SU-DHL-6 (cell line): ENCODE data around the gene ROS1.

ENCODE experiments used
- CTCF ChIP-seq: fragments of 200-600 bp; sonication (generic); IDR thresholded peaks from one replicate; pipeline ENCODE4 v1.5.1; 2017; ENCODE audit warnings: antibody characterized with exemption, mild to moderate bottlenecking, low read length, moderate library complexity; ENCODE audit not compliant: insufficient read depth, poor library complexity, severe bottlenecking
- EZH2phosphoT487 ChIP-seq: fragments of 200-600 bp; sonication (generic), shearing (Covaris generic); conservative IDR thresholded peaks from 2 replicates; pipeline ENCODE4 v1.6.1; 2018; ENCODE audit warnings: mild to moderate bottlenecking, antibody characterized with exemption, low read length, moderate library complexity, mixed read lengths

- TF ChIP-seq CTCF (no peak), EZH2phosphoT487 (no peak)
These were observed 81.1 kb downstream of the ROS1 start for GRCh38 chr6:117344444-117345291.
